Measurements from ENCODE around the gene MMUT. TPM values are rescaled to one million over a fixed set of nuclear protein-coding genes. Genes with fewer than 3 reads are reported as not detected.

The MMUT gene
- total RNA-seq, 1 experiment from 2014 or later, result 20.5 TPM

- H3K27ac ChIP-seq (ENCODE audit: low read depth, low read length, poor library complexity, severe bottlenecking), result no peak overlapping the region
- BruUV-seq (replicated peaks), result no TSS peak
- ChIA-PET POLR2A (ENCODE audit: low non-redundant PET) (no interaction called here), CTCF (no interaction called here)
- no peaks in the 10 kb centered on the region for H3K27me3 ChIP-seq (replicated peaks; ENCODE audit: insufficient read depth, low read depth, low read length, poor library complexity)
- no peak for TF ChIP-seq CTCF (conservative IDR thresholded peaks at IDR 0.05; ENCODE audit: low read depth, low read length)
- no peak for TF ChIP-seq EZH2 (IDR thresholded peaks at IDR 0.05; ENCODE audit: borderline replicate concordance, low read depth, low read length, poor library complexity, severe bottlenecking)
- no peaks in the 10 kb centered on the region for H3K9me3 ChIP-seq (ENCODE audit: low read depth, low read length, poor library complexity, severe bottlenecking)
- H3K4me1 ChIP-seq (ENCODE audit: insufficient read depth, low read length, poor library complexity, severe bottlenecking), result no peaks in the 10 kb centered on the region
- intact Hi-C loops (cut with micrococcal nuclease; ENCODE audit: unreplicated experiment), result no loop called here
- no peak for DNase-seq (ENCODE audit: low spot score)
- H3K4me3 ChIP-seq (ENCODE audit: low read depth, low read length, poor library complexity, severe bottlenecking), result no peak overlapping the region
- no peaks in the 10 kb centered on the region for H3K36me3 ChIP-seq (ENCODE audit: insufficient read depth, low read length, poor library complexity, severe bottlenecking)
Measured at GRCh38 chr6:49504666-49505065, 41.6 kb upstream of the MMUT start.

- no peak within 1 kb of the TSS for H3K27ac ChIP-seq (ENCODE audit: low read depth, low read length, poor library complexity, severe bottlenecking)
- H3K27me3 ChIP-seq (replicated peaks; ENCODE audit: insufficient read depth, low read depth, low read length, poor library complexity), result no peaks in the 10 kb centered on the region
- no peak for DNase-seq (ENCODE audit: low spot score)
- intact Hi-C loops (cut with micrococcal nuclease; ENCODE audit: unreplicated experiment), result no loop called here
- BruUV-seq (replicated peaks), result no TSS peak
- POLR2A ChIA-PET (ENCODE audit: low non-redundant PET), result no interaction called here
- no peak for TF ChIP-seq EZH2 (IDR thresholded peaks at IDR 0.05; ENCODE audit: borderline replicate concordance, low read depth, low read length, poor library complexity, severe bottlenecking)
- H3K36me3 ChIP-seq (ENCODE audit: insufficient read depth, low read length, poor library complexity, severe bottlenecking), result no peaks in the 10 kb centered on the region
- no peaks in the 10 kb centered on the region for H3K4me1 ChIP-seq (ENCODE audit: insufficient read depth, low read length, poor library complexity, severe bottlenecking)
- H3K4me3 ChIP-seq (ENCODE audit: low read depth, low read length, poor library complexity, severe bottlenecking), result no peak within 1 kb of the TSS
- CTCF ChIA-PET, result no interaction called here
- H3K9me3 ChIP-seq (ENCODE audit: low read depth, low read length, poor library complexity, severe bottlenecking), result no peaks in the 10 kb centered on the region
Measured at GRCh38 chr6:49499623-49500022, 36.6 kb upstream of the MMUT start, which contains the start of gene GLYATL3. Gene GLYATL3, plus strand, starts transcription at chr6:49499923. Its CDS starts 12,068 bp downstream, at chr6:49511991.

GRCh38 chr6:49499126-49499525 is 36.1 kb upstream of the MMUT start:
- no peak for DNase-seq (ENCODE audit: low spot score)
- H3K4me1 ChIP-seq (ENCODE audit: insufficient read depth, low read length, poor library complexity, severe bottlenecking), result no peaks in the 10 kb centered on the region
- H3K27ac ChIP-seq (ENCODE audit: low read depth, low read length, poor library complexity, severe bottlenecking), result no peak overlapping the region
- H3K27me3 ChIP-seq (replicated peaks; ENCODE audit: insufficient read depth, low read depth, low read length, poor library complexity), result no peaks in the 10 kb centered on the region
- CTCF ChIA-PET, result no interaction called here
- no TSS peak for BruUV-seq (replicated peaks)
- POLR2A ChIA-PET (ENCODE audit: low non-redundant PET), result no interaction called here
- H3K9me3 ChIP-seq (ENCODE audit: low read depth, low read length, poor library complexity, severe bottlenecking), result no peaks in the 10 kb centered on the region
- H3K36me3 ChIP-seq (ENCODE audit: insufficient read depth, low read length, poor library complexity, severe bottlenecking), result no peaks in the 10 kb centered on the region
- H3K4me3 ChIP-seq (ENCODE audit: low read depth, low read length, poor library complexity, severe bottlenecking), result no peak overlapping the region
- no peak for TF ChIP-seq CTCF (conservative IDR thresholded peaks at IDR 0.05; ENCODE audit: low read depth, low read length)
- no peak for TF ChIP-seq EZH2 (IDR thresholded peaks at IDR 0.05; ENCODE audit: borderline replicate concordance, low read depth, low read length, poor library complexity, severe bottlenecking)
- intact Hi-C loops (cut with micrococcal nuclease; ENCODE audit: unreplicated experiment), result no loop called here

- ChIA-PET POLR2A (ENCODE audit: low non-redundant PET) (no interaction called here), CTCF (interaction anchor here (0.5 kb wide), 1 partner anchor 124 kb away, joined by 4 read pairs; no protein-coding TSS in a partner anchor)
- Histone ChIP-seq H3K27me3 (replicated peaks; ENCODE audit: insufficient read depth, low read depth, low read length, poor library complexity) (no peaks in the 10 kb centered on the region), H3K36me3 (ENCODE audit: insufficient read depth, low read length, poor library complexity, severe bottlenecking) (peaks cover 7% of the 10 kb centered on the region), H3K27ac (ENCODE audit: low read depth, low read length, poor library complexity, severe bottlenecking) (no peak overlapping the region), H3K9me3 (ENCODE audit: low read depth, low read length, poor library complexity, severe bottlenecking) (no peaks in the 10 kb centered on the region), H3K4me3 (ENCODE audit: low read depth, low read length, poor library complexity, severe bottlenecking) (no peak overlapping the region), H3K4me1 (ENCODE audit: insufficient read depth, low read length, poor library complexity, severe bottlenecking) (no peaks in the 10 kb centered on the region)
- intact Hi-C loops (cut with micrococcal nuclease; ENCODE audit: unreplicated experiment), result no loop called here
- TF ChIP-seq EZH2 (IDR thresholded peaks at IDR 0.05; ENCODE audit: borderline replicate concordance, low read depth, low read length, poor library complexity, severe bottlenecking) (no peak), CTCF (conservative IDR thresholded peaks at IDR 0.05; ENCODE audit: low read depth, low read length) (no peak)
- no TSS peak for BruUV-seq (replicated peaks)
- no peak for DNase-seq (ENCODE audit: low spot score)
Measured at GRCh38 chr6:49497304-49497703, 34.3 kb upstream of the MMUT start.

Data from A673 (cell line).